Heart left ventricle (tissue), 13 donors: ENCODE data around the gene ANKS4B.
"Not testable (repeated sequence)": the region's sequence is repeated elsewhere in the genome, so short reads cannot be mapped to it uniquely, and the experiment has no call there.

Experiments used
- CTCF ChIP-seq, 12 donors: fragments of 200-600 bp; sonication (generic) in 4 of 12; IDR thresholded peaks; one replicate each; pipeline versions ENCODE4 v1.5.0 to v1.8.0; 2018 to 2022; ENCODE audit warnings: antibody characterized with exemption in 12 of 12, mild to moderate bottlenecking in 5 of 12
- POLR2A ChIP-seq, 2 donors: fragments of 450-650 bp; IDR thresholded peaks; one replicate each; pipeline ENCODE4 v1.6.1; 2017; ENCODE audit warnings: antibody characterized with exemption in 2 of 2, mild to moderate bottlenecking in 2 of 2, moderate library complexity in 2 of 2
- donor health status: ischemic (EF 13 %, LVEDD 7.1; RV severe dilation, severe dysfunction).
- donor health status: DM: no; HTN: yes; CAD: no.
- donor health status: DM: no; HTN: no; CAD: no.
- donor health status: ischemic (EF 25% LVEDD 6.9; RV normal size, moderate dysfunction).
- donor health status: ischemic (EF 25% LVEDD 5.7; RV mildly dilated, moderate dysfunction).
- donor health status: ischemic (EF 35%, LVEDD 5.7; RV mildly dilated, moderate dysfunction).
- donor health status: nonischemic (EF 11% LVEDD 7.7; RV severe dilation, severe dysfunction).
- donor health status: DM: yes; HTN: yes; CAD: no.
- donor health status: PGD.
- donor health status: ischemic (EF 29% LVEDD 5.4; RV normal size, mild dysfunction).
- donor health status: nonischemic (EF 23%, LVEDD 6.1; RV moderate dilation, normal function).

GRCh38 chr16:21195330-21195729, 38.2 kb upstream of the ANKS4B start:
- not testable (repeated sequence) for TF ChIP-seq CTCF, POLR2A (IDR thresholded peaks at IDR 0.05)
